HG02973 (cell line): ENCODE measurements around the gene MFSD2A.
A peak's percentile ranks its signal among the peaks of the same experiment; 100 is the strongest.
"Not testable (repeated sequence)": the region's sequence is repeated elsewhere in the genome, so short reads cannot be mapped to it uniquely, and the experiment has no call there.

ENCODE experiments used
- ATAC-seq: cut with Tn5 transposase; IDR thresholded peaks from one replicate; pipeline ENCODE4 v1.9.1; 2021; ENCODE audit warnings: moderate library complexity; ENCODE audit not compliant: unreplicated experiment

Gene MFSD2A

GRCh38 chr1:39954870-39955546, at the start of gene MFSD2A:
Gene MFSD2A (plus strand): TSS chr1:39955145. CDS start chr1:39955293, 148 bp downstream.
- peak; percentile 73 for ATAC-seq

- ATAC-seq: no peak
These were observed 49.8 kb upstream of the MFSD2A start for GRCh38 chr1:39905172-39905571.

- no peak for ATAC-seq
These were observed 47.2 kb upstream of the MFSD2A start for GRCh38 chr1:39907528-39908453.

- no peak for ATAC-seq
These were observed 46.4 kb upstream of the MFSD2A start for GRCh38 chr1:39908534-39908933.

GRCh38 chr1:39910263-39910662, 44.7 kb upstream of the MFSD2A start:
- no peak for ATAC-seq

- ATAC-seq: not testable (repeated sequence)
These were observed 41.8 kb upstream of the MFSD2A start for GRCh38 chr1:39913136-39913535.

GRCh38 chr1:39915499-39916129, 39.3 kb upstream of the MFSD2A start:
- ATAC-seq: no peak

- no peak for ATAC-seq
These were observed 37.1 kb upstream of the MFSD2A start for GRCh38 chr1:39917825-39918224.

- peak; percentile 65 for ATAC-seq
These were observed 35.4 kb upstream of the MFSD2A start for GRCh38 chr1:39919545-39919944.

GRCh38 chr1:39922251-39922688, 32.7 kb upstream of the MFSD2A start:
- no peak for ATAC-seq

GRCh38 chr1:39925721-39926342, 29.1 kb upstream of the MFSD2A start:
- no peak for ATAC-seq

- ATAC-seq: no peak
These were observed 28.6 kb upstream of the MFSD2A start for GRCh38 chr1:39926343-39926793.

- no peak for ATAC-seq
These were observed 28.1 kb upstream of the MFSD2A start for GRCh38 chr1:39926820-39927219.

GRCh38 chr1:39927538-39927937, 27.4 kb upstream of the MFSD2A start:
- ATAC-seq: no peak

GRCh38 chr1:39928809-39929587, 25.9 kb upstream of the MFSD2A start:
- ATAC-seq: no peak

GRCh38 chr1:39933956-39934941, 20.7 kb upstream of the MFSD2A start:
- ATAC-seq: no peak

GRCh38 chr1:39936724-39937491, 18.0 kb upstream of the MFSD2A start:
- ATAC-seq: no peak

GRCh38 chr1:39938856-39939255, 16.1 kb upstream of the MFSD2A start:
- ATAC-seq: no peak
